GM12878 (cell line): ENCODE results near the gene DAZAP1.

Experiments used
- BCL11A ChIP-seq: IDR thresholded peaks from 2 replicates; pipeline ENCODE4 v1.6.1; 2011; ENCODE audit warnings: low read depth, low read length
- BCL3 ChIP-seq: IDR thresholded peaks from 2 replicates; pipeline ENCODE4 v1.6.1; 2011; ENCODE audit warnings: borderline replicate concordance, low read depth, mild to moderate bottlenecking, moderate library complexity, low read length; ENCODE audit not compliant: insufficient read depth, poor library complexity, severe bottlenecking
- CREB1 ChIP-seq: IDR thresholded peaks from 2 replicates; pipeline ENCODE4 v1.6.1; 2012; ENCODE audit warnings: low read depth, mild to moderate bottlenecking, inconsistent platforms
- CTCF ChIP-seq, 3 experiments: IDR thresholded peaks in 2 of 3; conservative IDR thresholded peaks in 1 of 3; 2 replicates each; pipeline ENCODE4 v1.5.1; 2011; ENCODE audit warnings: low read depth in 3 of 3, low read length in 3 of 3, mild to moderate bottlenecking in 3 of 3, control low read depth in 2 of 3, moderate library complexity in 2 of 3, inconsistent platforms in 1 of 3, mixed read lengths in 1 of 3; ENCODE audit not compliant: control insufficient read depth in 2 of 3, insufficient read depth in 1 of 3; ENCODE audit errors: extremely low read depth in 1 of 3
- DPF2 ChIP-seq: fragments of 450-650 bp; IDR thresholded peaks from 2 replicates; pipeline ENCODE4 v1.6.1; 2017; ENCODE audit warnings: mild to moderate bottlenecking
- EP300 ChIP-seq, 2 experiments: fragments of 150-350 bp in 1 of 2; IDR thresholded peaks; 2 replicates each; pipeline ENCODE4 v1.6.1; 2011 to 2012; ENCODE audit warnings: low read depth in 2 of 2, low read length in 2 of 2, borderline replicate concordance in 1 of 2, improper control_type of control experiment in 1 of 2, inconsistent platforms in 1 of 2; ENCODE audit not compliant: control insufficient read depth in 1 of 2
- EZH2 ChIP-seq: IDR thresholded peaks from 2 replicates; pipeline ENCODE4 v1.6.1; 2012; ENCODE audit warnings: low read depth, mild to moderate bottlenecking, control low read depth, inconsistent platforms, low read length, borderline replicate concordance; ENCODE audit not compliant: control insufficient read depth
- IRF3 ChIP-seq: fragments of 450-650 bp; IDR thresholded peaks from 2 replicates; pipeline ENCODE4 v1.6.1; 2014; ENCODE audit warnings: mild to moderate bottlenecking
- KAT2A ChIP-seq: conservative IDR thresholded peaks from 2 replicates; pipeline ENCODE4 v1.6.1; 2011; ENCODE audit warnings: low read depth, low read length; ENCODE audit not compliant: control insufficient read depth
- NRF1 ChIP-seq: conservative IDR thresholded peaks from 2 replicates; pipeline ENCODE4 v1.6.1; 2011; ENCODE audit warnings: mild to moderate bottlenecking, low read depth, low read length, improper control_type of control experiment
- RAD51 ChIP-seq: fragments of 450-650 bp; IDR thresholded peaks from 2 replicates; pipeline ENCODE4 v1.6.1; 2016; ENCODE audit warnings: moderate library complexity, mild to moderate bottlenecking, inconsistent platforms
- SIN3A ChIP-seq: IDR thresholded peaks from 2 replicates; pipeline ENCODE4 v1.6.1; 2012; ENCODE audit warnings: low read depth, low read length, improper control_type of control experiment
- ZNF274 ChIP-seq: IDR thresholded peaks from one replicate; pipeline ENCODE4 v1.8.0; 2011; ENCODE audit not compliant: insufficient read length, insufficient read depth

GRCh38 chr19:1422360-1422759 lies 15.0 kb downstream of the DAZAP1 start:
- no peak for TF ChIP-seq ZNF274
- TF ChIP-seq NRF1: no peak
- no peak for TF ChIP-seq CREB1
- no peak for TF ChIP-seq CTCF (IDR thresholded peaks at IDR 0.05 in 2 of 3, conservative IDR thresholded peaks at IDR 0.05 in 1 of 3; ENCODE audit: control insufficient read depth in 2 of 3, extremely low read depth in 1 of 3, insufficient read depth in 1 of 3, low read depth in 3 of 3, low read length in 3 of 3)
- no peak for TF ChIP-seq KAT2A
- no peak for TF ChIP-seq BCL11A
- no peak for TF ChIP-seq EZH2
- TF ChIP-seq SIN3A: no peak
- no peak for TF ChIP-seq BCL3
- TF ChIP-seq EP300 (IDR thresholded peaks at IDR 0.05; ENCODE audit: borderline replicate concordance in 1 of 2, control insufficient read depth in 1 of 2, low read depth in 2 of 2, low read length in 2 of 2): no peak
- no peak for TF ChIP-seq DPF2
- TF ChIP-seq IRF3: no peak
- no peak for TF ChIP-seq RAD51
